K562 (cell line): ENCODE data around the gene ATP9B. TPM values are rescaled to one million over a fixed set of nuclear protein-coding genes. Genes with fewer than 3 reads are reported as not detected.
A peak's percentile ranks its signal among the peaks of the same experiment; 100 is the strongest.

Experiments
- ATAC-seq: fragments of 200-7000 bp; cut with Tn5 transposase; 3 replicates; pipeline ENCODE4 v1.9.1; 2020; ENCODE audit warnings: moderate library complexity
- BruUV-seq: library from RNA; stranded (reverse); fragments of 400-500 nt; replicated peaks from 2 replicates; lab custom pipeline; 2021; lab: Mats Ljungman, UMichigan
- CTCF ChIA-PET: fragments of 300-600 bp; formaldehyde crosslinking; extraction: SDS; loops from one replicate; lab custom pipeline; 2021; ENCODE audit warnings: low intra/inter-chr PET ratio; lab: Yijun Ruan, JAX
- POLR2A ChIA-PET: fragments of 300-600, 350-650 bp; sonication (Branson Sonifier 250); formaldehyde crosslinking; extraction: SDS; loops from one replicate; lab custom pipeline; 2021; ENCODE audit warnings: antibody characterized with exemption, inconsistent platforms; lab: Yijun Ruan, JAX
- DNase-seq, 4 experiments: peaks; one replicate each; pipeline versions ENCODE4 v3.0.0 to v3.0.0-alpha.2; 2011 to 2018; ENCODE audit warnings: low spot score in 3 of 4, mixed read lengths in 3 of 4; ENCODE audit errors: extremely low read depth in 1 of 4
- FAIRE-seq: peaks from 2 replicates; lab custom pipeline; 2011; peaks lifted over from hg19 to GRCh38; lab: Jason Lieb, UNC
- H2AFZ ChIP-seq: 2 replicates; pipeline ENCODE4 v1.6.0; 2011; ENCODE audit warnings: low read depth, low read length, control low read depth, inconsistent platforms
- H3K27ac ChIP-seq: fragments of 200-600 bp; 3 replicates; pipeline ENCODE4 v1.8.0; 2011; ENCODE audit warnings: low read depth, mild to moderate bottlenecking, control low read depth, inconsistent platforms, low read length, moderate library complexity, mixed read lengths; ENCODE audit errors: extremely low read depth
- H3K27me3 ChIP-seq, 2 experiments: fragments of 300-600 bp in 1 of 2; 2 replicates in 1 of 2; 3 replicates in 1 of 2; pipeline versions ENCODE4 v1.6.0 to v1.8.0; 2011; ENCODE audit warnings: inconsistent platforms in 2 of 2, low read length in 2 of 2, mild to moderate bottlenecking in 1 of 2, mixed read lengths in 1 of 2, moderate library complexity in 1 of 2; ENCODE audit not compliant: control insufficient read depth in 2 of 2, insufficient read depth in 2 of 2
- H3K36me3 ChIP-seq: fragments of 300-600 bp; 3 replicates; pipeline ENCODE4 v1.8.0; 2011; ENCODE audit warnings: mild to moderate bottlenecking, low read length, inconsistent platforms; ENCODE audit not compliant: control insufficient read depth, insufficient read depth
- H3K4me1 ChIP-seq, 2 experiments: fragments of 200-600 bp in 1 of 2; replicated peaks in 1 of 2; 2 replicates in 1 of 2; 3 replicates in 1 of 2; pipeline versions ENCODE4 v1.5.1 to v1.8.0; 2011; ENCODE audit warnings: inconsistent platforms in 2 of 2, low read length in 2 of 2, mild to moderate bottlenecking in 1 of 2, mixed read lengths in 1 of 2, moderate library complexity in 1 of 2; ENCODE audit not compliant: control insufficient read depth in 2 of 2, insufficient read depth in 2 of 2
- H3K4me2 ChIP-seq: 2 replicates; pipeline ENCODE4 v1.6.1; 2011; ENCODE audit warnings: low read length, control low read depth, inconsistent platforms, mixed read lengths; ENCODE audit not compliant: insufficient read depth
- H3K4me3 ChIP-seq: fragments of 200-600 bp; sonication (generic), shearing (Covaris generic); 2 replicates; pipeline ENCODE4 v1.5.1; 2016; ENCODE audit warnings: control low read depth, inconsistent platforms
- H3K79me2 ChIP-seq: fragments of 200-600 bp; 3 replicates; pipeline ENCODE4 v1.8.0; 2011; ENCODE audit warnings: low read length, inconsistent platforms; ENCODE audit not compliant: control insufficient read depth, insufficient read depth
- H3K9ac ChIP-seq, 2 experiments: 2 replicates each; pipeline versions ENCODE4 v1.6.0 to v1.6.1; 2011; ENCODE audit warnings: low read depth in 2 of 2, low read length in 2 of 2, control low read depth in 1 of 2, inconsistent platforms in 1 of 2, mild to moderate bottlenecking in 1 of 2, mixed read lengths in 1 of 2; ENCODE audit not compliant: insufficient read depth in 1 of 2
- H3K9me1 ChIP-seq: one replicate; pipeline ENCODE4 v1.6.0; 2011; ENCODE audit warnings: inconsistent platforms, mild to moderate bottlenecking, low read length, moderate library complexity; ENCODE audit not compliant: control insufficient read depth, insufficient read depth
- H3K9me3 ChIP-seq: replicated peaks from 2 replicates; pipeline ENCODE4 v1.5.1; 2011; ENCODE audit warnings: low read depth, low read length, inconsistent platforms; ENCODE audit not compliant: control insufficient read depth, insufficient read depth
- H4K20me1 ChIP-seq: replicated peaks from 2 replicates; pipeline ENCODE4 v1.6.1; 2011; ENCODE audit warnings: low read length, inconsistent platforms, mixed read lengths; ENCODE audit not compliant: control insufficient read depth, insufficient read depth
- CHCHD3 ChIP-seq: fragments of 250-450 bp; sonication (Bioruptor Pico); IDR thresholded peaks from 2 replicates; pipeline ENCODE4 v2.1.2; 2022; ENCODE audit warnings: mild to moderate bottlenecking
- NFIC ChIP-seq: fragments of 450-650 bp; IDR thresholded peaks from 2 replicates; pipeline ENCODE4 v1.6.1; 2017; ENCODE audit warnings: mild to moderate bottlenecking, inconsistent platforms
- TARDBP ChIP-seq: fragments of 450-650 bp; IDR thresholded peaks from 2 replicates; pipeline ENCODE4 v1.6.1; 2016
- WGBS: fragments of 100-300 bp; shearing (Covaris generic); methylation state at CpG from one replicate; pipeline ENCODE4 v1.1.6; 2016; ENCODE audit warnings: low coverage, mixed read lengths; ENCODE audit not compliant: insufficient coverage; ENCODE audit errors: missing lambda C conversion rate; 5-methylcytosine and 5-hydroxymethylcytosine counted together
- in situ Hi-C: fragments of 300-500 bp; cut with MboI; formaldehyde crosslinking; loops from 4 replicates; pipeline ENCODE4 v1.15.0; 2018; ENCODE audit warnings: inconsistent platforms, mixed read lengths
- intact Hi-C: fragments of 100-400 bp; cut with micrococcal nuclease; formaldehyde crosslinking; loops from 2 replicates; pipeline ENCODE4 v1.14.2; 2022
- polyA plus RNA-seq, 8 experiments: library from polyadenylated mRNA; depleted of rRNA in 4 of 8; stranded (reverse) in 5 of 8; unstranded in 3 of 8; fragments of >200 nt; fragmentation: Nextera tagmentation in 2 of 8; fragmentation: Illumina TruSeq in 1 of 8; extraction: Ambion mirVana in 2 of 8; extraction: Trizol in 1 of 8; gene quantifications; 2 replicates each; pipeline versions ENCODE4 v1.2.1 to v1.2.3, GENCODE V29; 2011 to 2014; ENCODE audit warnings: inconsistent platforms in 1 of 8, missing spikeins in 1 of 8
- total RNA-seq, 7 experiments: library from RNA; depleted of rRNA in 6 of 7; stranded (reverse); fragments of >200 nt in 6 of 7; fragmentation: Illumina TruSeq in 2 of 7; extraction: Trizol in 2 of 7; gene quantifications; 2 replicates each; pipeline versions ENCODE4 v1.2.1 to v1.2.3, GENCODE V29; 2011 to 2021; ENCODE audit warnings: low replicate concordance in 1 of 7
- TF ChIP-seq, protein P1 (sequence below): sonication (generic); formaldehyde crosslinking; IDR thresholded peaks from 2 replicates; pipeline ENCODE4 v1.9.0; 2022; ENCODE audit warnings: mild to moderate bottlenecking, missing genetic modification reagents

ATP9B gene
- total and polyA plus RNA-seq, 9 of the 15 experiments (the other 6 are each of a cell fraction or from before 2014, with no cell fraction given): 0.66 to 13.2 (median 7.9) TPM

DNA sequence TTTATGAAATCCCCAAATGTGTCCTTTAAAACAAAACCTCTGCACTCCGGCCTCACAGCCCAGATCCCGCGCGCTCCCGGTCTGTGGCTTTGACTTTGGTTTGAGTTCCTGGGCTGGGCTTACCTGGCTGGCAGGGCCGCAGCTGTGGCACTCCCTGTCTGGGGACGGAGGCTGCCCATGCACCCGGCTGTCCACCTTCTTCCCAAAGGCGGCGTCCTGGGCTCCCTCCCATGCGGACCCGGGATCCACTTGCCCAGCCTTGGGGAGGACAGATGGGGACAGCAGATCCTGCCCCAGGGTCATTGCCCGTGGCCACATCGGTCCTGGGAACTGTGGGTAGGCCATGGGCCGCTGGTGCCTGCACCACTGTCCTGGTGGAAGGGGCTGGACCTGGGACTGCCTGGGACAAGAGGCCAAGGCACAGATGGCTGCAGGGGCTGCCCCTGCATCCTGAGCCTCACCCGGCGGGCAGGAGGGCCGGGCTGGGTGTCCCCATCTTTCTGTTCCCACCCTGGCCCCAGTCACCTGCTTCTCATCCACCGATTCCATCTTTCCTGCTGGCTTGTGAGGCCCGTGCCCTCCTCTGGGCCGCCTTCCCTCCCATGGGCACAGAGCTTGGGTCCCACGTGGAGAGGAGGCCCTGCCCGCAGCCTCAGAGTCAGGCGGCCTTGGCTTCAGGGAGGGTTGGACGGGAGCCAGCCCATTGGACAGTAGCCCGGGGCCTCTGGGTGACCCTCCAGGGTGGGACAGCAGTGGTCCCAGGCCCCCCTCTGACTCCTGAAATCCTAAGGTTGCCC, 354.2 kb downstream of the ATP9B start:
- Histone ChIP-seq H3K36me3 (peaks cover 5% of the 10 kb centered on the region; the same call in 1 of the 3 replicates), H3K4me1 (peaks cover 0 to 24% of the 10 kb centered on the region in 2 experiments; a peak in 2 of 5 replicates), H3K9me1 (no peaks in the 10 kb centered on the region), H3K27ac (no peak overlapping the region), H4K20me1 (no peaks in the 10 kb centered on the region; the same call in 1 of the 2 replicates), H3K27me3 (no peaks in the 10 kb centered on the region), H3K9me3 (no peaks in the 10 kb centered on the region), H3K4me2 (no peak overlapping the region), H2AFZ (no peak overlapping the region), H3K4me3 (no peak overlapping the region), H3K9ac (0 out of 4 replicates have a peak overlapping the region, but pooled peaks of 1 of the 2 experiments have one; percentile 26), H3K79me2 (no peaks in the 10 kb centered on the region)
- no TSS peak for BruUV-seq
- intact Hi-C loops (no loop called here), in situ Hi-C loops (no loop called here)
- CTCF ChIA-PET: no interaction called here
- no peak for TF ChIP-seq CHCHD3
- TF ChIP-seq NFIC: peak; percentile 29; the same call in 1 of the 2 replicates
- FAIRE-seq (no peak), ATAC-seq (no peak), DNase-seq (no peak)
- WGBS: 91% methylated on average over 10 of the region's 26 CpGs
- POLR2A ChIA-PET: no interaction called here

DNA sequence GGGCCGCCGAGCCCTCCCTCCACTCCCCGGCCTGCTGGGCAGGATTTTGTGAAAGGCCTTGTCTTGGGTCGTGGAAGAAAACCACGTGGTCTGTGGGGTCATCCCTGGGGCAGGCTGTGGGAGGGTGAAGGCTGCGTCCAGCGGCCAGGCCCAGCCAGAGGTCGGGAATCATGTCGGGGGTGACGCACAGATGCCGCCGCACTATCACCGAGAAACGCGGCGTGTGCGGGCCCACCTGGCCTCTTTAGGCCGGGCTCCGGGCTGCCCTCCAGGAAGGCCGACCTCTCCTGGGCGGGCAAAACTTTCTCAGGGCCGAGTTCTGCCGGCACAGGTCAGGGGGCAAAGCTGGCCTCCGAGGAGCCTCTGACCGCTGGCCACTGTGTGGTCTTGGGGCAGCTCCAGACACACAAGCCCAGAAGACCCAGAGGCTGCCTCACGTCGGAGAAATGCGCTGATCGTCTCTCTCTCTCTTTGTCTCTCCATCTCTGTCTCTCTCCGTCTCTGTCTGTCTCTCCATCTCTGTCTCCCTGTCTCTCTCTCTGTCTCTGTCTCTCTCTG, 354.9 kb downstream of the ATP9B start:
- POLR2A ChIA-PET: no interaction called here

More for the DNA sequence above, 354.9 kb downstream of the ATP9B start:
- Histone ChIP-seq H3K27ac (no peak overlapping the region), H4K20me1 (no peaks in the 10 kb centered on the region; the same call in 1 of the 2 replicates), H3K9me3 (no peaks in the 10 kb centered on the region), H3K4me2 (no peak overlapping the region), H3K9ac (0 out of 4 replicates have a peak overlapping the region, but pooled peaks of 1 of the 2 experiments have one; percentile 26), H3K4me1 (peaks cover 0 to 24% of the 10 kb centered on the region in 2 experiments; a peak in 2 of 5 replicates), H3K4me3 (no peak overlapping the region), H3K9me1 (no peaks in the 10 kb centered on the region), H2AFZ (no peak overlapping the region), H3K79me2 (no peaks in the 10 kb centered on the region), H3K27me3 (no peaks in the 10 kb centered on the region), H3K36me3 (peaks cover 5% of the 10 kb centered on the region; the same call in 1 of the 3 replicates)
- TF ChIP-seq TARDBP: no peak
- TF ChIP-seq, protein P1, sequence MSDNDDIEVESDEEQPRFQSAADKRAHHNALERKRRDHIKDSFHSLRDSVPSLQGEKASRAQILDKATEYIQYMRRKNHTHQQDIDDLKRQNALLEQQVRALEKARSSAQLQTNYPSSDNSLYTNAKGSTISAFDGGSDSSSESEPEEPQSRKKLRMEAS: peak; percentile 40; the same call in 1 of the 2 replicates
- 69% methylated on average over 7 of the region's 30 CpGs for WGBS
- FAIRE-seq: no peak
- DNase-seq: peak; percentile 27 to 35 (median 30)
- peak; percentile 70 for ATAC-seq
- CTCF ChIA-PET: no interaction called here
- BruUV-seq: no TSS peak
- in situ Hi-C loops: no loop called here
- intact Hi-C loops: no loop called here
